Measurements from ENCODE around the gene CHAC1.

- no peak for TF ChIP-seq CTCF (IDR thresholded peaks at IDR 0.05; ENCODE audit: insufficient read depth, low read length, poor library complexity, severe bottlenecking)
- TF ChIP-seq EZH2phosphoT487 (conservative IDR thresholded peaks at IDR 0.05; ENCODE audit: low read length): no peak
Measured at GRCh38 chr15:40942878-40943277, 10.4 kb upstream of the CHAC1 start.
